Colonic mucosa (tissue), 4 donors: Measurements from ENCODE around the gene DEPDC7. TPM values are rescaled to one million over a fixed set of nuclear protein-coding genes. Genes with fewer than 3 reads are reported as not detected.
A peak's percentile ranks its signal among the peaks of the same experiment; 100 is the strongest.
"Not testable (repeated sequence)": the region's sequence is repeated elsewhere in the genome, so short reads cannot be mapped to it uniquely, and the experiment has no call there.

ENCODE experiments used
- DNase-seq: peaks from one replicate; pipeline ENCODE4 v3.0.0-alpha.2; 2020
- H3K27ac ChIP-seq: fragments of 200-600 bp; one replicate; pipeline ENCODE4 v1.8.0; 2021
- H3K27me3 ChIP-seq: fragments of 200-600 bp; one replicate; pipeline ENCODE4 v1.8.0; 2021
- H3K36me3 ChIP-seq: fragments of 200-600 bp; one replicate; pipeline ENCODE4 v1.8.0; 2021
- H3K4me1 ChIP-seq: fragments of 200-600 bp; one replicate; pipeline ENCODE4 v1.8.0; 2021; ENCODE audit warnings: mild to moderate bottlenecking
- H3K4me3 ChIP-seq: fragments of 200-600 bp; one replicate; pipeline ENCODE4 v1.8.0; 2021
- H3K9ac ChIP-seq, 2 donors: one replicate each; pipeline ENCODE4 v1.7.0; 2013; ENCODE audit warnings: control low read depth in 2 of 2, low read depth in 2 of 2, low read length in 2 of 2
- H3K9me3 ChIP-seq: fragments of 200-600 bp; one replicate; pipeline ENCODE4 v1.8.0; 2021
- CTCF ChIP-seq: fragments of 200-600 bp; IDR thresholded peaks from one replicate; pipeline ENCODE4 v1.8.0; 2022; ENCODE audit warnings: antibody characterized with exemption, mild to moderate bottlenecking
- intact Hi-C: fragments of 100-400 bp; cut with DNase I; formaldehyde crosslinking; loops from one replicate; pipeline ENCODE4 v1.14.1; 2022
- total RNA-seq, 2 donors: library from RNA; stranded (reverse); fragmentation: NEBNext Ultra II Directional in 1 of 2; extraction: Animal tissue kit (Norgen Biotek cat#: 25700) in 1 of 2; gene quantifications; one replicate each; pipeline ENCODE4 v1.2.1, GENCODE V29; 2021
- donor health status: healthy.
- donor health status: DM: no; HTN: no; CAD: no.
- donor health status: DM: no; HTN: no; CAD: no.

Gene DEPDC7
- total RNA-seq: 1 to 10 TPM; 6.1 to 7.5 TPM

GRCh38 chr11:33015621-33016551 is at the start of gene DEPDC7:
Gene DEPDC7 (plus strand): TSS chr11:33015878. CDS start chr11:33015956, 78 bp downstream.
- intact Hi-C loops: no loop called here
- no peaks in the 10 kb centered on the region for H3K27me3 ChIP-seq
- no peak for TF ChIP-seq CTCF
- H3K4me1 ChIP-seq: peaks cover 3% of the 10 kb centered on the region
- peak; percentile 95 for DNase-seq
- H3K9ac ChIP-seq: peak within 1 kb of the TSS in 1 of 2 donors; percentile 71
- H3K4me3 ChIP-seq: peak within 1 kb of the TSS; percentile 44
- peak within 1 kb of the TSS; percentile 25 for H3K27ac ChIP-seq
- no peaks in the 10 kb centered on the region for H3K9me3 ChIP-seq
- no peaks in the 10 kb centered on the region for H3K36me3 ChIP-seq

GRCh38 chr11:32968541-32968940 is 47.1 kb upstream of the DEPDC7 start:
- no peak for TF ChIP-seq CTCF
- no peaks in the 10 kb centered on the region for H3K36me3 ChIP-seq
- H3K9ac ChIP-seq: no peak overlapping the region
- H3K9me3 ChIP-seq: no peaks in the 10 kb centered on the region
- H3K27me3 ChIP-seq: no peaks in the 10 kb centered on the region
- no peak overlapping the region for H3K4me3 ChIP-seq
- no peak for DNase-seq
- H3K27ac ChIP-seq: no peak overlapping the region
- intact Hi-C loops: no loop called here
- no peaks in the 10 kb centered on the region for H3K4me1 ChIP-seq

GRCh38 chr11:32972233-32972632 is 43.4 kb upstream of the DEPDC7 start:
- intact Hi-C loops, DNase-seq, H3K4me1 ChIP-seq, H3K4me3 ChIP-seq, H3K27ac ChIP-seq, H3K36me3 ChIP-seq, H3K9me3 ChIP-seq, H3K9ac ChIP-seq, H3K27me3 ChIP-seq: not testable (repeated sequence)

GRCh38 chr11:32972781-32973180 is 42.9 kb upstream of the DEPDC7 start:
- H3K36me3 ChIP-seq: no peaks in the 10 kb centered on the region
- no peak for TF ChIP-seq CTCF
- H3K4me3 ChIP-seq: no peak overlapping the region
- no peak for DNase-seq
- intact Hi-C loops: no loop called here
- H3K9ac ChIP-seq: no peak overlapping the region
- no peaks in the 10 kb centered on the region for H3K4me1 ChIP-seq
- no peaks in the 10 kb centered on the region for H3K27me3 ChIP-seq
- H3K9me3 ChIP-seq: no peaks in the 10 kb centered on the region
- H3K27ac ChIP-seq: no peak overlapping the region

GRCh38 chr11:32982626-32983025 is 33.1 kb upstream of the DEPDC7 start:
- H3K27ac ChIP-seq: no peak overlapping the region
- peaks cover under 1% of the 10 kb centered on the region for H3K4me1 ChIP-seq
- no peak for TF ChIP-seq CTCF
- H3K9me3 ChIP-seq: no peaks in the 10 kb centered on the region
- DNase-seq: no peak
- no peak overlapping the region for H3K4me3 ChIP-seq
- H3K9ac ChIP-seq: no peak overlapping the region
- no peaks in the 10 kb centered on the region for H3K27me3 ChIP-seq
- intact Hi-C loops: no loop called here
- no peaks in the 10 kb centered on the region for H3K36me3 ChIP-seq

- intact Hi-C loops: no loop called here
- Histone ChIP-seq H3K9me3 (no peaks in the 10 kb centered on the region), H3K9ac (no peak overlapping the region), H3K27me3 (no peaks in the 10 kb centered on the region), H3K36me3 (no peaks in the 10 kb centered on the region), H3K4me1 (peaks cover 5% of the 10 kb centered on the region), H3K4me3 (no peak overlapping the region), H3K27ac (no peak overlapping the region)
- DNase-seq: no peak
- TF ChIP-seq CTCF: no peak
These were observed 32.2 kb upstream of the DEPDC7 start for GRCh38 chr11:32983506-32983905.
